ENCODE data around the gene PHLDB1.

- no peak for TF ChIP-seq EZH2 (IDR thresholded peaks at IDR 0.05; ENCODE audit: low read depth, low read length, severe bottlenecking)
- TF ChIP-seq, protein P1, sequence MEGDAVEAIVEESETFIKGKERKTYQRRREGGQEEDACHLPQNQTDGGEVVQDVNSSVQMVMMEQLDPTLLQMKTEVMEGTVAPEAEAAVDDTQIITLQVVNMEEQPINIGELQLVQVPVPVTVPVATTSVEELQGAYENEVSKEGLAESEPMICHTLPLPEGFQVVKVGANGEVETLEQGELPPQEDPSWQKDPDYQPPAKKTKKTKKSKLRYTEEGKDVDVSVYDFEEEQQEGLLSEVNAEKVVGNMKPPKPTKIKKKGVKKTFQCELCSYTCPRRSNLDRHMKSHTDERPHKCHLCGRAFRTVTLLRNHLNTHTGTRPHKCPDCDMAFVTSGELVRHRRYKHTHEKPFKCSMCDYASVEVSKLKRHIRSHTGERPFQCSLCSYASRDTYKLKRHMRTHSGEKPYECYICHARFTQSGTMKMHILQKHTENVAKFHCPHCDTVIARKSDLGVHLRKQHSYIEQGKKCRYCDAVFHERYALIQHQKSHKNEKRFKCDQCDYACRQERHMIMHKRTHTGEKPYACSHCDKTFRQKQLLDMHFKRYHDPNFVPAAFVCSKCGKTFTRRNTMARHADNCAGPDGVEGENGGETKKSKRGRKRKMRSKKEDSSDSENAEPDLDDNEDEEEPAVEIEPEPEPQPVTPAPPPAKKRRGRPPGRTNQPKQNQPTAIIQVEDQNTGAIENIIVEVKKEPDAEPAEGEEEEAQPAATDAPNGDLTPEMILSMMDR (IDR thresholded peaks at IDR 0.05; ENCODE audit: control extremely low read depth in 1 of 3, insufficient read depth in 1 of 3, low read depth in 1 of 3, low read length in 3 of 3), result no peak
- no peak for TF ChIP-seq CHD2 (IDR thresholded peaks at IDR 0.05; ENCODE audit: low read length)
- TF ChIP-seq FOSL1 (IDR thresholded peaks at IDR 0.05; ENCODE audit: insufficient read depth, low read depth, low read length), result no peak
- TF ChIP-seq SIX5 (IDR thresholded peaks at IDR 0.05; ENCODE audit: low read depth, low read length), result no peak
- no peak for TF ChIP-seq YY1 (IDR thresholded peaks at IDR 0.05; ENCODE audit: low read depth, low read length)
- TF ChIP-seq, protein P2, sequence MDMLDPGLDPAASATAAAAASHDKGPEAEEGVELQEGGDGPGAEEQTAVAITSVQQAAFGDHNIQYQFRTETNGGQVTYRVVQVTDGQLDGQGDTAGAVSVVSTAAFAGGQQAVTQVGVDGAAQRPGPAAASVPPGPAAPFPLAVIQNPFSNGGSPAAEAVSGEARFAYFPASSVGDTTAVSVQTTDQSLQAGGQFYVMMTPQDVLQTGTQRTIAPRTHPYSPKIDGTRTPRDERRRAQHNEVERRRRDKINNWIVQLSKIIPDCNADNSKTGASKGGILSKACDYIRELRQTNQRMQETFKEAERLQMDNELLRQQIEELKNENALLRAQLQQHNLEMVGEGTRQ (IDR thresholded peaks at IDR 0.05; ENCODE audit: low read length), result no peak
- TF ChIP-seq RAD21 (IDR thresholded peaks at IDR 0.05 in 1 of 2, conservative IDR thresholded peaks at IDR 0.05 in 1 of 2; ENCODE audit: low read depth in 2 of 2, low read length in 2 of 2), result no peak
- no peak for TF ChIP-seq ATF2 (IDR thresholded peaks at IDR 0.05; ENCODE audit: low read length)
- TF ChIP-seq SIN3A (conservative IDR thresholded peaks at IDR 0.05 in 1 of 2, IDR thresholded peaks at IDR 0.05 in 1 of 2; ENCODE audit: low read depth in 1 of 2, low read length in 2 of 2), result no peak
- no peak for TF ChIP-seq BCL11A (IDR thresholded peaks at IDR 0.05; ENCODE audit: low read depth in 2 of 2, low read length in 2 of 2)
Observed at GRCh38 chr11:118560806-118561205, 46.6 kb upstream of the PHLDB1 start.

All from H1 (cell line).